ENCODE data around the gene KAT6B.

KAT6B gene

GRCh38 chr10:75010373-75010772, 184.0 kb downstream of the KAT6B start:
- DNase-seq (ENCODE audit: low read depth in 1 of 2, low spot score in 1 of 2), result no peak

- no peak for DNase-seq (ENCODE audit: low read depth in 1 of 2, low spot score in 1 of 2)
These were observed 184.8 kb downstream of the KAT6B start for GRCh38 chr10:75011221-75011620.

GRCh38 chr10:75012471-75012870, 186.1 kb downstream of the KAT6B start:
- DNase-seq (ENCODE audit: low read depth in 1 of 2, low spot score in 1 of 2), result no peak

- no peak for DNase-seq (ENCODE audit: low read depth in 1 of 2, low spot score in 1 of 2)
These were observed 186.6 kb downstream of the KAT6B start for GRCh38 chr10:75013007-75013406.

- no peak for DNase-seq (ENCODE audit: low read depth in 1 of 2, low spot score in 1 of 2)
These were observed 187.1 kb downstream of the KAT6B start for GRCh38 chr10:75013522-75013921.

- DNase-seq (ENCODE audit: low read depth in 1 of 2, low spot score in 1 of 2), result no peak
These were observed 188.3 kb downstream of the KAT6B start for GRCh38 chr10:75014516-75015230.

GRCh38 chr10:75015442-75015841, 189.0 kb downstream of the KAT6B start:
- DNase-seq (ENCODE audit: low read depth in 1 of 2, low spot score in 1 of 2), result no peak

- DNase-seq (ENCODE audit: low read depth in 1 of 2, low spot score in 1 of 2), result no peak
These were observed 189.9 kb downstream of the KAT6B start for GRCh38 chr10:75016325-75016724.

GRCh38 chr10:75018251-75018650, 191.9 kb downstream of the KAT6B start:
- no peak for DNase-seq (ENCODE audit: low read depth in 1 of 2, low spot score in 1 of 2)

- no peak for DNase-seq (ENCODE audit: low read depth in 1 of 2, low spot score in 1 of 2)
These were observed 192.4 kb downstream of the KAT6B start for GRCh38 chr10:75018686-75019307.

GRCh38 chr10:75019370-75019769, 193.0 kb downstream of the KAT6B start:
- DNase-seq (ENCODE audit: low read depth in 1 of 2, low spot score in 1 of 2), result no peak

- DNase-seq (ENCODE audit: low read depth in 1 of 2, low spot score in 1 of 2), result no peak
These were observed 193.8 kb downstream of the KAT6B start for GRCh38 chr10:75020168-75020567.

- no peak for DNase-seq (ENCODE audit: low read depth in 1 of 2, low spot score in 1 of 2)
These were observed 195.2 kb downstream of the KAT6B start for GRCh38 chr10:75021379-75022249.

GRCh38 chr10:75023074-75023473, 196.7 kb downstream of the KAT6B start:
- DNase-seq (ENCODE audit: low read depth in 1 of 2, low spot score in 1 of 2), result no peak

- DNase-seq (ENCODE audit: low read depth in 1 of 2, low spot score in 1 of 2), result no peak
These were observed 198.6 kb downstream of the KAT6B start for GRCh38 chr10:75024971-75025523.

GRCh38 chr10:75028049-75028448, 201.6 kb downstream of the KAT6B start:
- DNase-seq (ENCODE audit: low read depth in 1 of 2, low spot score in 1 of 2), result no peak

- no peak for DNase-seq (ENCODE audit: low read depth in 1 of 2, low spot score in 1 of 2)
These were observed 202.3 kb downstream of the KAT6B start for GRCh38 chr10:75028748-75029147.

- no peak for DNase-seq (ENCODE audit: low read depth in 1 of 2, low spot score in 1 of 2)
These were observed 203.0 kb downstream of the KAT6B start for GRCh38 chr10:75029420-75029819.

- DNase-seq (ENCODE audit: low read depth in 1 of 2, low spot score in 1 of 2), result no peak
These were observed 203.5 kb downstream of the KAT6B start for GRCh38 chr10:75029857-75030256.

GRCh38 chr10:75030371-75030770, 204.0 kb downstream of the KAT6B start:
- no peak for DNase-seq (ENCODE audit: low read depth in 1 of 2, low spot score in 1 of 2)

GRCh38 chr10:75032119-75032518, 205.7 kb downstream of the KAT6B start:
- no peak for DNase-seq (ENCODE audit: low read depth in 1 of 2, low spot score in 1 of 2)

- DNase-seq (ENCODE audit: low read depth in 1 of 2, low spot score in 1 of 2), result no peak
These were observed 206.4 kb downstream of the KAT6B start for GRCh38 chr10:75032813-75033212.

Measured in activated CD4-positive, alpha-beta T cell treated with anti-CD3 and anti-CD28 coated beads, Interleukin-2, amount 50 U/mL, for 24 hours (primary cell).